Caco-2 (cell line): ENCODE data around the gene CDCA3. TPM values are rescaled to one million over a fixed set of nuclear protein-coding genes. Genes with fewer than 3 reads are reported as not detected.

Source experiments
- BruUV-seq: library from RNA; stranded (reverse); fragments of 400-500 nt; replicated peaks from 2 replicates; lab custom pipeline; 2021; lab: Mats Ljungman, UMichigan
- CTCF ChIA-PET: fragments of 300-600 bp; sonication (Branson Sonifier 250); formaldehyde crosslinking; loops from one replicate; lab custom pipeline; 2022; ENCODE audit warnings: antibody characterized with exemption; lab: Charles Lee
- POLR2A ChIA-PET: fragments of 300-600 bp; sonication (Branson Sonifier 250); formaldehyde crosslinking; loops from one replicate; lab custom pipeline; 2022; ENCODE audit warnings: antibody characterized with exemption; lab: Charles Lee
- DNase-seq, 2 experiments: peaks; one replicate each; pipeline versions ENCODE4 v3.0.0 to v3.0.0-alpha.2; 2020 to 2022
- H3K27me3 ChIP-seq: replicated peaks from 2 replicates; pipeline ENCODE4 v1.6.0; 2011; ENCODE audit warnings: low read length; ENCODE audit not compliant: control insufficient read depth, insufficient read depth
- H3K36me3 ChIP-seq: 2 replicates; pipeline ENCODE4 v1.5.1; 2011; ENCODE audit warnings: low read length; ENCODE audit not compliant: control insufficient read depth, insufficient read depth
- H3K4me1 ChIP-seq: fragments of 250-450 bp; sonication (Bioruptor Pico); 2 replicates; pipeline ENCODE4 v1.5.1; 2020; ENCODE audit warnings: mild to moderate bottlenecking
- H3K4me3 ChIP-seq: 2 replicates; pipeline ENCODE4 v1.5.1; 2011; ENCODE audit warnings: low read depth, mild to moderate bottlenecking, control low read depth, low read length
- H3K9me3 ChIP-seq: fragments of 250-450 bp; sonication (Bioruptor Pico); 2 replicates; pipeline ENCODE4 v1.5.1; 2020; ENCODE audit warnings: mild to moderate bottlenecking, moderate library complexity
- H3K27ac Mint-ChIP-seq: one replicate; pipeline ENCODE4 v1.8.0; 2022; ENCODE audit warnings: mixed read lengths; ENCODE audit not compliant: unreplicated experiment
- H3K27me3 Mint-ChIP-seq: one replicate; pipeline ENCODE4 v1.8.0; 2022; ENCODE audit warnings: mixed read lengths; ENCODE audit not compliant: insufficient read depth, unreplicated experiment
- H3K36me3 Mint-ChIP-seq: one replicate; pipeline ENCODE4 v1.8.0; 2022; ENCODE audit warnings: mild to moderate bottlenecking, mixed read lengths; ENCODE audit not compliant: insufficient read depth, unreplicated experiment
- H3K4me1 Mint-ChIP-seq: one replicate; pipeline ENCODE4 v1.8.0; 2022; ENCODE audit warnings: low read depth, mixed read lengths; ENCODE audit not compliant: unreplicated experiment
- H3K4me3 Mint-ChIP-seq: one replicate; pipeline ENCODE4 v1.8.0; 2022; ENCODE audit warnings: mild to moderate bottlenecking, moderate library complexity, mixed read lengths; ENCODE audit not compliant: unreplicated experiment
- H3K9me3 Mint-ChIP-seq: one replicate; pipeline ENCODE4 v1.8.0; 2022; ENCODE audit warnings: mixed read lengths; ENCODE audit not compliant: unreplicated experiment
- CTCF ChIP-seq, 2 experiments: fragments of 200-600 bp in 1 of 2; IDR thresholded peaks; 1 replicate in 1 of 2; 2 replicates in 1 of 2; pipeline versions ENCODE4 v1.5.1 to v1.8.0; 2011 to 2022; ENCODE audit warnings: antibody characterized with exemption in 1 of 2, control low read depth in 1 of 2, inconsistent platforms in 1 of 2, low read depth in 1 of 2, low read length in 1 of 2, mild to moderate bottlenecking in 1 of 2, moderate library complexity in 1 of 2; ENCODE audit not compliant: insufficient read depth in 1 of 2, severe bottlenecking in 1 of 2, unreplicated experiment in 1 of 2
- intact Hi-C: fragments of 100-400 bp; cut with micrococcal nuclease; formaldehyde crosslinking; loops from one replicate; pipeline ENCODE4 v1.10.0; 2022; ENCODE audit not compliant: unreplicated experiment
- total RNA-seq: library from RNA; stranded (reverse); gene quantifications from 2 replicates; pipeline ENCODE4 v1.2.3, GENCODE V29; 2022

The CDCA3 gene
- total RNA-seq, 1 experiment from 2014 or later: 147 TPM

DNA sequence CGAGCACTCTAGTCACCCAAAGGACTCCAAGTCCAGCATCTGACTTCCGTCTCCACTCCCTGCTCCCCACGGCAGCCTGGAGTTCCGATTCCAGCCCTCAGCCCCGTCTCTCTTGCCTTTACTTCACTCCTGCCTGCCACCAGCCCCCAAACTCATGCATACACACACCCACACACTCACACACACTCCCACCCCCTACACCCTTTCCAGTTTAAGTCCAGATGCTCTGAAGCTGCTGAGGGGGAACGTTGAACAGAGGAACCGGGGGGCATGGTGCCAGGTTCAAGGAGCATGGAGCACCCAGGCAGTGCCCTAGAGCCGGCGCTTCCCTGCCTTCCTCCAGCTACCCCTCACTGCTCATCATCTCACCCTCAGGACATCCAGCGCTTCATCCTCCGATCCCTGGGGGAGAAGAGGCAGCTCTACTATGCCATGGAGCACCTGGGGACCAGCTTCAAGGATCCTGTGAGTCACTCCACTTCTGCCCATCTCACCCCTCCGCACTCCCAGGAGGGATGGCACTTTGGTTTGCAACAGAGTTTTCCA, 19.6 kb downstream of the CDCA3 start:
- no peak for TF ChIP-seq CTCF (IDR thresholded peaks at IDR 0.05; ENCODE audit: insufficient read depth in 1 of 2, low read depth in 1 of 2, low read length in 1 of 2, severe bottlenecking in 1 of 2, unreplicated experiment in 1 of 2)
- ChIA-PET CTCF (interaction anchor here (0.5 to 2.1 kb wide), 6 partner anchors 21 to 1807 kb away, joined by 3 to 6 read pairs (median 4); partner anchors contain the start of genes COPS7A, MLF2 and USP5), POLR2A (no interaction called here)
- Mint-ChIP-seq H3K9me3 (no peaks in the 10 kb centered on the region), H3K27me3 (peaks cover 7% of the 10 kb centered on the region), H3K4me3 (no peak overlapping the region), H3K4me1 (peaks cover 33% of the 10 kb centered on the region), H3K36me3 (peaks cover 37% of the 10 kb centered on the region), H3K27ac (no peak overlapping the region)
- Histone ChIP-seq H3K9me3 (no peaks in the 10 kb centered on the region), H3K27me3 (no peaks in the 10 kb centered on the region; the same call in 1 of the 2 replicates), H3K36me3 (no peaks in the 10 kb centered on the region; the same call in 1 of the 2 replicates), H3K4me1 (peaks cover 20% of the 10 kb centered on the region), H3K4me3 (no peak overlapping the region)
- BruUV-seq: no TSS peak
- intact Hi-C loops: no loop called here
- no peak for DNase-seq

GRCh38 chr12:6830999-6831398, 20.1 kb downstream of the CDCA3 start:
- peak overlapping the region; percentile 23 for H3K4me3 Mint-ChIP-seq
- H3K27ac Mint-ChIP-seq: no peak overlapping the region
- DNase-seq: no peak
- H3K36me3 Mint-ChIP-seq: peaks cover 32% of the 10 kb centered on the region
- H3K9me3 Mint-ChIP-seq: no peaks in the 10 kb centered on the region
- Histone ChIP-seq H3K9me3 (no peaks in the 10 kb centered on the region), H3K4me1 (peaks cover 20% of the 10 kb centered on the region), H3K4me3 (no peak overlapping the region), H3K36me3 (no peaks in the 10 kb centered on the region; the same call in 1 of the 2 replicates), H3K27me3 (no peaks in the 10 kb centered on the region; the same call in 1 of the 2 replicates)
- peaks cover 7% of the 10 kb centered on the region for H3K27me3 Mint-ChIP-seq
- TF ChIP-seq CTCF (IDR thresholded peaks at IDR 0.05; ENCODE audit: insufficient read depth in 1 of 2, low read depth in 1 of 2, low read length in 1 of 2, severe bottlenecking in 1 of 2, unreplicated experiment in 1 of 2): no peak
- ChIA-PET POLR2A (no interaction called here), CTCF (interaction anchor here (1.2 to 2.1 kb wide), 2 partner anchors 21 to 78 kb away, joined by 4 to 6 read pairs; partner anchors contain the start of genes MLF2 and USP5)
- intact Hi-C loops: no loop called here
- peaks cover 29% of the 10 kb centered on the region for H3K4me1 Mint-ChIP-seq
- BruUV-seq: no TSS peak

DNA sequence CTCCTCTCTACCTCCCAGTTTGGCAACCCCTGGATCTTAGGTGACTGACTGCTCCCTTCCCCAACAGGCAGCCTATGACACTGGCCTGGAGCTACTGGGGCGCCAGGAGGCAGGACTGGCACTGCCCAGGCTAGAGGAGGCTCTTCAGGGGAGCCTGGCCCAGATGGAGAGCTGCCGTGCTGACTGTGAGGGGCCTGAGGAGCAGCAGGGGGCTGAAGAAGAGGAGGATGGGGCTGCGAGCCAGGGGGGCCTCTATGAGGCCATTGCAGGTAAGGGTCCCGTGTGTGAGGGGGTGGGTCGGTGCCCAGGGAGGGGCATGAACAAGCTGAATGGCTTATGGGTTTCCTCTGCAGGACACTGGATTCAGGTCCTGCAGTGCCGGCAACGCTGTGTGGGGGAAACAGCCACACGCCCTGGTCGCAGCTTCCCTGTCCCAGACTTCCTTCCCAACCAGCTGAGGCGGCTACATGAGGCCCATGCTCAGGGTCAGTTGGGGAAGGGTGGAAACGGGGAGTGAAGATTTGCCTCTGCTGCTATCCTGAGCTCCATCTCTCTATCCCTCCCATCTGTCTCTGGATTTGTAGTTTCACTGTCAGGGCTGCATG, 20.7 kb downstream of the CDCA3 start:
- no peaks in the 10 kb centered on the region; the same call in 1 of the 2 replicates for H3K27me3 ChIP-seq
- H3K4me3 ChIP-seq: no peak overlapping the region
- H3K9me3 ChIP-seq: no peaks in the 10 kb centered on the region
- no peaks in the 10 kb centered on the region; the same call in 1 of the 2 replicates for H3K36me3 ChIP-seq
- DNase-seq: no peak
- intact Hi-C loops: no loop called here
- Mint-ChIP-seq H3K4me1 (peaks cover 22% of the 10 kb centered on the region), H3K27ac (no peak overlapping the region), H3K27me3 (peaks cover 10% of the 10 kb centered on the region), H3K9me3 (no peaks in the 10 kb centered on the region), H3K36me3 (peaks cover 26% of the 10 kb centered on the region), H3K4me3 (peak overlapping the region; percentile 94)
- BruUV-seq: TSS peak; percentile 24
- POLR2A ChIA-PET: interaction anchor here (0.6 to 1.9 kb wide), 2 partner anchors 21 to 609 kb away, joined by 7 to 9 read pairs; partner anchors contain the start of genes CDCA3 and USP5
- CTCF ChIA-PET: interaction anchor here (1.2 to 2.2 kb wide), 2 partner anchors 22 to 77 kb away, joined by 4 to 7 read pairs; partner anchors contain the start of genes MLF2 and USP5
- no peak for TF ChIP-seq CTCF (IDR thresholded peaks at IDR 0.05; ENCODE audit: insufficient read depth in 1 of 2, low read depth in 1 of 2, low read length in 1 of 2, severe bottlenecking in 1 of 2, unreplicated experiment in 1 of 2)
- peaks cover 15% of the 10 kb centered on the region for H3K4me1 ChIP-seq
